Vagina (tissue), 2 donors: Measurements from ENCODE around the gene AP2B1. TPM values are rescaled to one million over a fixed set of nuclear protein-coding genes. Genes with fewer than 3 reads are reported as not detected.

Experiments
- DNase-seq, 2 donors: peaks; one replicate each; pipeline ENCODE4 v3.0.0-alpha.2; 2017; ENCODE audit errors: extremely low spot score in 2 of 2
- H3K27ac ChIP-seq: fragments of 200-600 bp; sonication (generic); one replicate; pipeline ENCODE4 v1.5.1; 2019
- H3K27me3 ChIP-seq: fragments of 200-600 bp; sonication (generic); one replicate; pipeline ENCODE4 v1.5.1; 2019
- H3K36me3 ChIP-seq, 2 donors: fragments of 200-600 bp; sonication (generic); one replicate each; pipeline ENCODE4 v1.5.1; 2017 to 2019
- H3K4me1 ChIP-seq: fragments of 200-600 bp; sonication (generic); one replicate; pipeline ENCODE4 v1.5.1; 2019
- H3K4me3 ChIP-seq, 2 donors: fragments of 200-600 bp; sonication (generic); 1 replicate in 1 of 2; 2 replicates in 1 of 2; pipeline ENCODE4 v1.5.1; 2016 to 2019
- H3K9me3 ChIP-seq: fragments of 200-600 bp; sonication (generic); one replicate; pipeline ENCODE4 v1.5.1; 2019
- POLR2A ChIP-seq, 2 donors: fragments of 450-650 bp; IDR thresholded peaks; one replicate each; pipeline ENCODE4 v1.6.1; 2017; ENCODE audit warnings: antibody characterized with exemption in 2 of 2, mild to moderate bottlenecking in 2 of 2, moderate library complexity in 2 of 2
- POLR2AphosphoS5 ChIP-seq, 2 donors: sonication (generic); formaldehyde crosslinking; IDR thresholded peaks; one replicate each; pipeline ENCODE4 v1.9.0; 2017; ENCODE audit warnings: antibody characterized with exemption in 2 of 2, mild to moderate bottlenecking in 2 of 2, low read depth in 1 of 2; ENCODE audit not compliant: insufficient read depth in 1 of 2
- intact Hi-C: fragments of 100-400 bp; cut with DNase I; formaldehyde crosslinking; loops from one replicate; pipeline ENCODE4 v1.15.1; 2023
- total RNA-seq: library from RNA; depleted of rRNA; stranded (reverse); fragments of >200 nt; gene quantifications from one replicate; pipeline ENCODE4 v1.2.3, GENCODE V29; 2016
- TF ChIP-seq, protein P1 (sequence below), 3 experiments: fragments of 450-650 bp in 2 of 3; fragments of 200-600 bp in 1 of 3; sonication (generic) in 1 of 3; IDR thresholded peaks; one replicate each; pipeline ENCODE4 v1.5.1; 2017 to 2019; ENCODE audit warnings: antibody characterized with exemption in 3 of 3, mild to moderate bottlenecking in 2 of 3, moderate library complexity in 2 of 3

AP2B1 gene
- total RNA-seq, 1 donor from 2014 or later = 62.1 TPM

- peaks cover 12% of the 10 kb centered on the region for H3K4me1 ChIP-seq
- no peaks in the 10 kb centered on the region for H3K27me3 ChIP-seq
- H3K4me3 ChIP-seq = no peak overlapping the region
- intact Hi-C loops = no loop called here
- no peak overlapping the region for H3K27ac ChIP-seq
- TF ChIP-seq, protein P1, sequence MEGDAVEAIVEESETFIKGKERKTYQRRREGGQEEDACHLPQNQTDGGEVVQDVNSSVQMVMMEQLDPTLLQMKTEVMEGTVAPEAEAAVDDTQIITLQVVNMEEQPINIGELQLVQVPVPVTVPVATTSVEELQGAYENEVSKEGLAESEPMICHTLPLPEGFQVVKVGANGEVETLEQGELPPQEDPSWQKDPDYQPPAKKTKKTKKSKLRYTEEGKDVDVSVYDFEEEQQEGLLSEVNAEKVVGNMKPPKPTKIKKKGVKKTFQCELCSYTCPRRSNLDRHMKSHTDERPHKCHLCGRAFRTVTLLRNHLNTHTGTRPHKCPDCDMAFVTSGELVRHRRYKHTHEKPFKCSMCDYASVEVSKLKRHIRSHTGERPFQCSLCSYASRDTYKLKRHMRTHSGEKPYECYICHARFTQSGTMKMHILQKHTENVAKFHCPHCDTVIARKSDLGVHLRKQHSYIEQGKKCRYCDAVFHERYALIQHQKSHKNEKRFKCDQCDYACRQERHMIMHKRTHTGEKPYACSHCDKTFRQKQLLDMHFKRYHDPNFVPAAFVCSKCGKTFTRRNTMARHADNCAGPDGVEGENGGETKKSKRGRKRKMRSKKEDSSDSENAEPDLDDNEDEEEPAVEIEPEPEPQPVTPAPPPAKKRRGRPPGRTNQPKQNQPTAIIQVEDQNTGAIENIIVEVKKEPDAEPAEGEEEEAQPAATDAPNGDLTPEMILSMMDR (IDR thresholded peaks at IDR 0.05) = no peak
- no peak for TF ChIP-seq POLR2AphosphoS5 (IDR thresholded peaks at IDR 0.05; ENCODE audit: insufficient read depth in 1 of 2, low read depth in 1 of 2)
- no peak for TF ChIP-seq POLR2A (IDR thresholded peaks at IDR 0.05)
- DNase-seq = no peak
- no peaks in the 10 kb centered on the region for H3K9me3 ChIP-seq
- H3K36me3 ChIP-seq = no peaks in the 10 kb centered on the region
Measured at GRCh38 chr17:35766489-35766877, 179.4 kb downstream of the AP2B1 start.

GRCh38 chr17:35766903-35767510 is 179.9 kb downstream of the AP2B1 start:
- H3K27me3 ChIP-seq = no peaks in the 10 kb centered on the region
- H3K4me1 ChIP-seq = peaks cover 12% of the 10 kb centered on the region
- TF ChIP-seq, protein P1 (IDR thresholded peaks at IDR 0.05) = no peak
- no peak overlapping the region for H3K4me3 ChIP-seq
- no peak overlapping the region for H3K27ac ChIP-seq
- intact Hi-C loops = no loop called here
- H3K36me3 ChIP-seq = no peaks in the 10 kb centered on the region
- H3K9me3 ChIP-seq = no peaks in the 10 kb centered on the region
- DNase-seq = no peak

GRCh38 chr17:35768797-35769196 is 181.7 kb downstream of the AP2B1 start:
- Histone ChIP-seq H3K27me3 (no peaks in the 10 kb centered on the region), H3K4me3 (no peak overlapping the region), H3K27ac (no peak overlapping the region), H3K36me3 (no peaks in the 10 kb centered on the region), H3K9me3 (no peaks in the 10 kb centered on the region), H3K4me1 (peaks cover 18% of the 10 kb centered on the region)
- intact Hi-C loops = no loop called here
- DNase-seq = no peak
- TF ChIP-seq POLR2AphosphoS5 (IDR thresholded peaks at IDR 0.05; ENCODE audit: insufficient read depth in 1 of 2, low read depth in 1 of 2) (no peak), POLR2A (IDR thresholded peaks at IDR 0.05) (no peak)
- TF ChIP-seq, protein P1 (IDR thresholded peaks at IDR 0.05) = no peak

GRCh38 chr17:35769895-35770486 is 182.9 kb downstream of the AP2B1 start:
- no peak for TF ChIP-seq POLR2AphosphoS5 (IDR thresholded peaks at IDR 0.05; ENCODE audit: insufficient read depth in 1 of 2, low read depth in 1 of 2)
- TF ChIP-seq POLR2A (IDR thresholded peaks at IDR 0.05) = no peak
- TF ChIP-seq, protein P1 (IDR thresholded peaks at IDR 0.05) = no peak
- Histone ChIP-seq H3K27ac (no peak overlapping the region), H3K36me3 (no peaks in the 10 kb centered on the region), H3K27me3 (no peaks in the 10 kb centered on the region), H3K4me3 (no peak overlapping the region), H3K9me3 (no peaks in the 10 kb centered on the region), H3K4me1 (peaks cover 19% of the 10 kb centered on the region)
- DNase-seq = no peak
- intact Hi-C loops = no loop called here

GRCh38 chr17:35773129-35773528 is 186.0 kb downstream of the AP2B1 start:
- no peak for TF ChIP-seq POLR2A (IDR thresholded peaks at IDR 0.05)
- TF ChIP-seq POLR2AphosphoS5 (IDR thresholded peaks at IDR 0.05; ENCODE audit: insufficient read depth in 1 of 2, low read depth in 1 of 2) = no peak
- TF ChIP-seq, protein P1 (IDR thresholded peaks at IDR 0.05) = no peak
- no peaks in the 10 kb centered on the region for H3K27me3 ChIP-seq
- peaks cover 26% of the 10 kb centered on the region for H3K4me1 ChIP-seq
- H3K4me3 ChIP-seq = no peak overlapping the region
- no peaks in the 10 kb centered on the region for H3K9me3 ChIP-seq
- no peak for DNase-seq
- no peaks in the 10 kb centered on the region for H3K36me3 ChIP-seq
- no peak overlapping the region for H3K27ac ChIP-seq
- intact Hi-C loops = no loop called here
